Lung (tissue), 12 donors: ENCODE data around the gene MEPCE. TPM values are rescaled to one million over a fixed set of nuclear protein-coding genes. Genes with fewer than 3 reads are reported as not detected.

Source experiments
- ATAC-seq: fragments of 200-7000 bp; cut with Tn5 transposase; one replicate; pipeline ENCODE4 v1.9.1; 2020; ENCODE audit warnings: moderate number of reproducible peaks; ENCODE audit not compliant: insufficient read depth, low FRiP score
- DNase-seq, 3 donors: peaks; one replicate each; pipeline ENCODE4 v3.0.0-alpha.2; 2013 to 2017
- H3K27ac ChIP-seq, 2 donors: one replicate each; pipeline ENCODE4 v1.5.1; 2013; ENCODE audit warnings: mild to moderate bottlenecking in 2 of 2, moderate library complexity in 2 of 2, control low read depth in 1 of 2, inconsistent platforms in 1 of 2, low read depth in 1 of 2, low read length in 1 of 2
- H3K27me3 ChIP-seq, 3 donors: one replicate each; pipeline ENCODE4 v1.5.1; 2013; ENCODE audit warnings: low read length in 2 of 3; ENCODE audit not compliant: control insufficient read depth in 3 of 3, insufficient read depth in 3 of 3
- H3K36me3 ChIP-seq, 4 donors: one replicate each; pipeline ENCODE4 v1.5.1; 2013; ENCODE audit warnings: low read length in 4 of 4, mild to moderate bottlenecking in 1 of 4, moderate library complexity in 1 of 4; ENCODE audit not compliant: control insufficient read depth in 4 of 4, insufficient read depth in 4 of 4
- H3K4me1 ChIP-seq, 5 donors: one replicate each; pipeline ENCODE4 v1.5.1; 2013; ENCODE audit warnings: low read length in 5 of 5, mild to moderate bottlenecking in 2 of 5, moderate library complexity in 1 of 5; ENCODE audit not compliant: control insufficient read depth in 5 of 5, insufficient read depth in 5 of 5
- H3K4me3 ChIP-seq: one replicate; pipeline ENCODE4 v1.5.1; 2013; ENCODE audit warnings: mild to moderate bottlenecking, control low read depth, moderate library complexity
- H3K9ac ChIP-seq, 2 donors: one replicate each; pipeline ENCODE4 v1.5.1; 2013; ENCODE audit warnings: low read length in 2 of 2, control low read depth in 1 of 2; ENCODE audit not compliant: insufficient read depth in 1 of 2
- H3K9me3 ChIP-seq, 4 donors: one replicate each; pipeline ENCODE4 v1.5.1; 2013; ENCODE audit warnings: low read length in 3 of 4, mild to moderate bottlenecking in 1 of 4, moderate library complexity in 1 of 4; ENCODE audit not compliant: control insufficient read depth in 4 of 4, insufficient read depth in 3 of 4
- CTCF ChIP-seq: IDR thresholded peaks from 2 replicates; pipeline ENCODE4 v1.5.1; 2012; ENCODE audit warnings: mild to moderate bottlenecking; ENCODE audit errors: control extremely low read depth, extremely low read depth
- WGBS, 2 donors: extraction: QIAGEN DNeasy Blood & Tissue Kit; methylation state at CpG; one replicate each; pipeline ENCODE4 v1.1.7; 2013; 5-methylcytosine and 5-hydroxymethylcytosine counted together
- polyA plus RNA-seq, 2 donors: library from polyadenylated mRNA; stranded (reverse); fragments of 200-250 nt; gene quantifications; one replicate each; pipeline ENCODE4 v1.2.1, GENCODE V29; 2013
- total RNA-seq, 2 donors: library from RNA; depleted of rRNA in 1 of 2; stranded (reverse); fragments of >200 nt in 1 of 2; gene quantifications; one replicate each; pipeline ENCODE4 v1.2.1, GENCODE V29; 2014 to 2021
- donor health status: control.
- donor health status: control.
- donor health status: Bipolar disorder and iron deficiency.
- donor health status: healthy.
- donor health status: DM: yes; HTN: yes; CAD: no.

Gene MEPCE
- total and polyA plus RNA-seq, 4 donors = 25.6 to 38.7 (median 29.1) TPM

DNA sequence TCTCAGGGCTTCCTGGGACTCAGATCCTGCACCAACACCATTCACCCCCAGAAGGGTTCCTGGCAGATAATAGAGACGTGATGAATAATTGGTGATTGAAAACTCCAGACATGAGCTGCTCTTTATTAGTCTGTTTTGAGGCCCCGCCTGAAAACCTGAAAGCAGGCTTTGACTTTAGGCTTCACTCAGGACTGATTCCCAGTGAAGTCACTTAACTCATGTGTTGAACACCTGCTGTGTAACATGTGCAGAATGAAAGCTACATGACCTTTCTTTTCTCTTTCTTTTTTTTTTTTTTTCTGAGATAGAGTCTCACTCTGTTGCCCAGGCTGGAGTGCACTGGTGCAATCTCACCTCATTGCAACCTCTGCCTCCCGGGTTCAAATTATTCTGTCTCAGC is 25.6 kb downstream of the MEPCE start:
- H3K9me3 ChIP-seq = no peaks in the 10 kb centered on the region
- H3K4me3 ChIP-seq = no peak overlapping the region
- peaks cover 0 to 4% (median 0%) of the 10 kb centered on the region in 4 donors for H3K36me3 ChIP-seq
- H3K4me1 ChIP-seq = peaks cover 0 to 3% (median 0%) of the 10 kb centered on the region in 5 donors
- TF ChIP-seq CTCF = no peak
- no peak overlapping the region for H3K27ac ChIP-seq
- DNase-seq (no peak), ATAC-seq (no peak)
- no peaks in the 10 kb centered on the region for H3K27me3 ChIP-seq
- 92 to 93% methylated on average over 3 of the region's 3 CpGs for WGBS, 2 donors
- H3K9ac ChIP-seq = no peak overlapping the region

DNA sequence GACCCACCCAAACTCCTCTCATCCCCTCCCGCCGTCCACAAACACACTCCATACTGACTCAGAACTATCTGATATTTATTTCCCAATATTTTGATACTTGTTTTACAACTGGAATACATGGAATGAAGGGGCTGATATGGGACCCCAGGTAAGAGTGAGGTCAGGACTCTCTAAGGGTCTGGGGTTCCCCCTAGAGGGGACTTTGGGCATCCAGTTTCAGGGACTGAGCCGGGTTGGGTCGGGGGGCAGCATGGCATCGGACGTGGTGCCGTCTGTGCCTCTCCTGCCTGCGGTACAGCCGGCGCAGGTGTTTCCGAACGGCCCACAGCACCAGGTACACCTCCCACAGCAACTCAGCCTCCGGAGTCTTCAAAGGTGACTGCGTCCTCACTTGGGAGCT is 26.9 kb downstream of the MEPCE start:
- no peaks in the 10 kb centered on the region for H3K4me1 ChIP-seq
- no peaks in the 10 kb centered on the region for H3K27me3 ChIP-seq
- no peak for DNase-seq
- ATAC-seq = no peak
- no peak overlapping the region for H3K9ac ChIP-seq
- WGBS, 2 donors = 91 to 98% methylated on average over 14 of the region's 14 CpGs
- H3K4me3 ChIP-seq = no peak overlapping the region
- H3K9me3 ChIP-seq = no peaks in the 10 kb centered on the region
- no peak for TF ChIP-seq CTCF
- H3K27ac ChIP-seq = no peak overlapping the region
- H3K36me3 ChIP-seq = peaks cover 0 to 4% (median 0%) of the 10 kb centered on the region in 4 donors

GRCh38 chr7:100457033-100457432 is 27.4 kb downstream of the MEPCE start:
- ATAC-seq (no peak), DNase-seq (no peak)
- Histone ChIP-seq H3K27me3 (no peaks in the 10 kb centered on the region), H3K9ac (no peak overlapping the region), H3K4me3 (no peak overlapping the region), H3K9me3 (no peaks in the 10 kb centered on the region), H3K4me1 (no peaks in the 10 kb centered on the region), H3K36me3 (peaks cover 0 to 4% (median 0%) of the 10 kb centered on the region in 4 donors), H3K27ac (no peak overlapping the region)
- TF ChIP-seq CTCF = no peak
- WGBS, 2 donors = 95 to 97% methylated on average over 6 of the region's 6 CpGs

- ATAC-seq (no peak), DNase-seq (no peak)
- H3K4me3 ChIP-seq = no peak within 1 kb of the TSS
- 90% methylated on average over 7 of the region's 7 CpGs for WGBS, 2 donors
- H3K36me3 ChIP-seq = peaks cover 0 to 13% (median 2%) of the 10 kb centered on the region in 4 donors
- H3K4me1 ChIP-seq = peaks cover 0 to 31% (median 2%) of the 10 kb centered on the region in 5 donors
- H3K9ac ChIP-seq = no peak within 1 kb of the TSS
- H3K27ac ChIP-seq = no peak within 1 kb of the TSS
- TF ChIP-seq CTCF = no peak
- no peaks in the 10 kb centered on the region for H3K27me3 ChIP-seq
- no peaks in the 10 kb centered on the region for H3K9me3 ChIP-seq
These were observed 34.6 kb downstream of the MEPCE start, which contains the start of gene SPACDR for GRCh38 chr7:100464210-100464660. Gene SPACDR (minus strand): TSS chr7:100464260. CDS start chr7:100464025, 235 bp downstream.
